ENCODE results near the gene RASA3. TPM values are rescaled to one million over a fixed set of nuclear protein-coding genes. Genes with fewer than 3 reads are reported as not detected.
A peak's percentile ranks its signal among the peaks of the same experiment; 100 is the strongest.
"Not testable (repeated sequence)": the region's sequence is repeated elsewhere in the genome, so short reads cannot be mapped to it uniquely, and the experiment has no call there.

Gene RASA3
- polyA plus RNA-seq, 1 donor = 23.6 TPM

GRCh38 chr13:114032126-114032799, 100.2 kb downstream of the RASA3 start:
- DNase-seq = peak; percentile 56

DNA sequence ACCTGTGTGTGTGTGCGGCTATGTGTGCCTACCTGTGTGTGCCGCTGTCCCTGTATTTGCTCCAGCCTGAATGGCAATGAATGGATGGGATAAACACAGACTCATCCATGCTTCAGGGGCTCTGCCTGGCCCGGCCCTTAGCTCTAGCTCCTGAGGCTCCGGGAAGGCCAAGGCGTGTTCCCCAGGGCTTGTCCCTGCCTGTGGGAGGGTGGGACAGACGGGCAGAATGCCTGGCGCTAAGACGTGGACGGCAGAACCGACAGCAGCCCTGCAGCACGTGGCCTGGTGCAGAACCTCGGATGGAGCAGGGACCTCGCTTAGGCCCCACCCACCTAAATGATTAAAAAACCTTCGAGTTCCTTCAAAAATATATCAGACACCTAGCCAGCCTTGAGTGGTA, 100.8 kb downstream of the RASA3 start:
- no peak for DNase-seq

GRCh38 chr13:114030666-114031610, 101.5 kb downstream of the RASA3 start:
- no peak for DNase-seq

DNA sequence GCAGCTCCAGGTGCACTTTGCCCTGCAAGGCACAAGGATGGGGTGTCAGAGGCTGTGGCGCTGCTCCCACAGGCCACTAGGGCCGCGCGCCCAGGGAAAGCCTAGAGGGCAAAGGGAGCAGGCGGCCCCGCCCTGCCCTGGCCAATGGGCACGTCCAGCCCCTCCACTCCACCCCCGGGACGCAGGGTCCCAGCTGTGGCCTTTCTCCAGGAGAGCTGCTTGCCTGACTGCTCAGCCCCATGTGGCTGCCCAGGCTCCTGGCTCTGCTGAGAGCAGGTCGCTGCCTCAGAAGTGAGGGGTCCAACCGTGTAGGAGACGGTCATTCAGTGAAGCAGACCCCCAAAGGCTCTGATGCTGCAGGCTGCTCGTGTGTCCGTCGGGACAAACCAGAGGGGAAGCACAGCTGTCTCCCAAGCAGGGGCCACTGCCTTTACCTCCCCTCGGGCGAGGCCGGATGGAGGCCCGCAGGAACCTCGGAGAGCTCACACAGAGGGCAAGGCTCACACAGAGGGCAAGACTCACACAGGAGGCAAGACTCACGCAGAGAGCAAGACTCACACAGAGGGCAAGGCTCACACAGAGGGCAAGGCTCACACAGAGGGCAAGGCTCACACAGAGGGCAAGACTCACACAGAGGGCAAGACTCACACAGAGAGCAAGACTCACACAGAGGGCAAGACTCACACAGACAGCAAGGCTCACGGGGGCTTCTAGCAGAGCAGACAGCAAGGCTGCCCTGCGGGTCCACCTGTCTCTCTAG, 102.4 kb downstream of the RASA3 start:
- no peak for DNase-seq

DNA sequence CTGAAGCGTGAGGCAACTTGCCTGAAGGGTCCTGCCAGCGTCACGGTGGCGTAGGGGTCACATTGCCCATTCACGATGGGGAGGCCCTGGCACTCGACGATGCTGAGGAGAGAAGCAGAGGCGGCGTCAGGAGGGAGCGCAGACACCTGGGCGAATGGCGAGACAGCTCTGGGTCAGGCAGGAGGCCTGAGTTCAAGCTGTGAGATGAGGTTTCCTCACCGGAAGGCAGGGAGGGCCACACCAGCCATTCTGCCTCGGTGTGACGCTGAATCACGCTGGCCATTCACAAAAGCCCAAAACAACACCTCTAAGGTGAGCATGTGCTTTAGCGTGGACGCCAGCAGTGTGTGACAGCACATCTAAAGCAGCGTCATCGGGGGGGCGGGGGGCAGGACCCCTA, 104.6 kb downstream of the RASA3 start:
- no peak for DNase-seq

GRCh38 chr13:114027046-114027715, 105.2 kb downstream of the RASA3 start:
- no peak for DNase-seq

GRCh38 chr13:114026481-114026880, 105.9 kb downstream of the RASA3 start:
- no peak for DNase-seq

- no peak for DNase-seq
These were observed 106.5 kb downstream of the RASA3 start for GRCh38 chr13:114025714-114026431.

DNA sequence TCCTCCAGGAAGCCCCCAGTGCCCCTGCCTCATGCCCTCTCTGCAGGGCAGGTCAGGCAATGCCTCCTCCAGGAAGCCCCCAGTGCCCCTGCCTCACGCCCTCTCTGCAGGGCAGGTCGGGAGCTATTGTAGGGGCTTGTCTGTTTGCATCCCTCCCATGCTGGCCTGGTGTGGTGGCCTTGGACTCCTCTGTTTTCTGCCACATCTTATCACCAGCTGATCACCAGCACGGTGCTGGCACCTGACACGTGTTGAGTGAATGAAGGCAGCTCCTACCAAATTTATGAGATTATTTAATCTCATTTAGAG, 107.1 kb downstream of the RASA3 start:
- DNase-seq = no peak

DNA sequence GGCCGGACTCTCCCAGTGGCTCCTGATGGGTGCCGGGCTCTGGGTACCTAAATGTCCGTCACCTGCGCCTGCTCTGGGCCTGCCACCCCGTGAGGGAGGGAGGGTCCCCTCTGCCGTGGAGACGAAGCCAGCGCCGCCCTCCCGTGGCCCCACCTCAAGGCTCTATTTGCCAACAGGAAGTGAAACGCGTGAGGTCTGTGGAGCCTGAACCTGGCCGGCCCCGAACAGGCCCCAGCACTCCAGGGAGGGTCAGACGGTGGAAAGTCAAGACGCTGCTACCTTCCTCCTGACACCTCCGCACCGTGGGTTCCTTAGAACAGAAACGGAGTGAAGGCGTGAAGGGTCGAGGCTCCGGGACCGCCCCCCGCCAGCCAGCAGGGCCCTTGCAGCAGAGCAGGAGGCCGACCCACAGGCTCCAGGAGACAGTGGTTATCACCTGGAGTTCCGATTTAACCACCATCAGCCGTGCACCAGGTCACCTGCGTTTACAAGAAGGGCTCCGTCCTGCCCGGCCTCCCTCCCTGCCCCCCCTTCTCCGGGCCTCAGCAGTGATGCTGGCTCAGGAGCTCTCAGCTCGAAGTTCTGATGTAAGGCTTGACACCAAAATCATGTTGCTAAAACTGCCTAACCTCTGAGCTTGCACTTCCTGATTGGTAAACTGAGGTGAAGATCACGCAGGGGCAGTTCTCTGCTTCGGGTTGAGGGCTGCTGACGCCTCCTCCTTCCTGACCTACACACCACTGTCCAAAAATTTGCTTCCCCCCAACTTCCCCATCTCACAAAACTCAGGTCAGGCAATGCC, 107.6 kb downstream of the RASA3 start:
- no peak for DNase-seq

GRCh38 chr13:114023716-114024602, 108.5 kb downstream of the RASA3 start:
- no peak for DNase-seq

- no peak for DNase-seq
These were observed 109.5 kb downstream of the RASA3 start for GRCh38 chr13:114022876-114023275.

DNA sequence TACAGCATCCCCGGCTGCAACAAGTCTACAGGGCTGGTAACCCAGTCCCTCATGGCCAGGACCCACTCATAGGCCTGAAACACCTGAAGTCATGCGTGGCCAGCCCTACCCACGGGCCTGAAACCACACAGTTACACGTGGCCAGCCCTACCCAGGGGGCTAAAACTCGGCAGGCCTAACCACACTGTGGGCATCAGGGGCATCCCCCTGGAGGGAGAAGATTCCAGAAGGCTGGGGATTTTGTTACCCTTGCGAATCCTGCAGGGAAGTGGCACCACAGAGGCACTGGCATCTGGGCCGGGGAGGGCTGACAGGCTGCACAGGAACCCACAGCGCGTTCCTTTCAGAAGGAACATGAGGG, 110.1 kb downstream of the RASA3 start:
- DNase-seq = no peak

DNA sequence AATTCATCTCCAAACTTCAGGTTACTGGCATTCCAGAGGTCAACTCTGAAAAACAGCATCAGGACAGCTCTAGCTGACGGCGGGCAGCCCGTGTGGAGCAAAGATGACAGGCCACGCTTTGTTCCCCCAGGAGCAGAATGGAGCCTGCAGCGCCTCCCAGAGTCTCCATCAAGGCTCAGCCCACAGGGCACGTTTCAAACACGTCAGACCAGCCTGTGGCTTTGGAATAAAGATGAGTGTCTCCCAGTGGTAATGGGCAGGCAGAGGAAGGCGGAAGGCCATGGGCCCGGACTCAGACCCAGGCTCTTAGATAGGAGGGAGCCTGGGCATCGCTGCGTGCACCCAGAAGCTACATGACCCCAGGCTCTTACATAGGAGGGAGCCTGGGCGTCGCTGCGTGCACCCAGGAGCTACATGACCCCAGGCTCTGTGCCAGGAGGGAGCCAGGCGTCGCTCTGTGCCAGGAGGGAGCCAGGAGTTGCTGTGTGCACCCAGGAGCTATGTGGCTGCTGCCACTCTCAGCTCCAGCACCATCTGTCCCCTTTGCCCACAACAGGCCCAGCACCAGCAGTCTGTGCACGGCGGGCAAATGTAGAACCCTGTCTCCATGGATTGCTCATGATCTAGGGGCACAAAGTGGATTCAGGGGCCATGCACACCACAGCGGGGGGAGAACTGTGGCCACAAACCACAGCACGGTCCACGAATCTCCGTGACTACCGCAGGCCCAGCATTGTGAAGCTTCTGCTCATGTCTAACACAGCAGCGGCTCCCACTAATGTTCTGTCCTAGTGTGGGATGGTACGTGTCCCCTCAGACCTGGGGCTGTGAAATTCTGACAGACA, 110.7 kb downstream of the RASA3 start:
- DNase-seq = no peak

GRCh38 chr13:114020750-114021463, 111.5 kb downstream of the RASA3 start:
- DNase-seq = no peak

- DNase-seq = not testable (repeated sequence)
These were observed 112.3 kb downstream of the RASA3 start for GRCh38 chr13:114020134-114020533.

DNA sequence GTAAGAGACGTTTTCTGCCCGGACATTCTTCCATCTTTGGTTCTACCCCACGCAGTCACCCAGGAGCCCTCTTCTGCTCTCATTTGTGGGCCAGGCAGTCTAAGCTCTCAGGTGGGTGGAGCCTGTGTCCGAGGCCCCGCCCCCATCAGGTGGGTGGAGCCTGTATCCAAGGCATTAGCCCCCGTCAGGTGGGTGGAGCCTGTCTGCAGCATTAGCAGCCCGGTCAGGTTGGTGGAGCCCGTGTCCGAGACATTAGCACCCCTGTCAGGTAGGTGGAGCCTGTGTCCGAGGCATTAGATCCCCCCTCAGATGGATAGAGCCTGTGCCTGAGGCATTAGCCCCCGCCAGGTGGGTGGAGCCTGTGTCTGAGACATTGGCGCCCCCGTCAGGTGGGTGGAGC, 113.1 kb downstream of the RASA3 start:
- no peak for DNase-seq

DNA sequence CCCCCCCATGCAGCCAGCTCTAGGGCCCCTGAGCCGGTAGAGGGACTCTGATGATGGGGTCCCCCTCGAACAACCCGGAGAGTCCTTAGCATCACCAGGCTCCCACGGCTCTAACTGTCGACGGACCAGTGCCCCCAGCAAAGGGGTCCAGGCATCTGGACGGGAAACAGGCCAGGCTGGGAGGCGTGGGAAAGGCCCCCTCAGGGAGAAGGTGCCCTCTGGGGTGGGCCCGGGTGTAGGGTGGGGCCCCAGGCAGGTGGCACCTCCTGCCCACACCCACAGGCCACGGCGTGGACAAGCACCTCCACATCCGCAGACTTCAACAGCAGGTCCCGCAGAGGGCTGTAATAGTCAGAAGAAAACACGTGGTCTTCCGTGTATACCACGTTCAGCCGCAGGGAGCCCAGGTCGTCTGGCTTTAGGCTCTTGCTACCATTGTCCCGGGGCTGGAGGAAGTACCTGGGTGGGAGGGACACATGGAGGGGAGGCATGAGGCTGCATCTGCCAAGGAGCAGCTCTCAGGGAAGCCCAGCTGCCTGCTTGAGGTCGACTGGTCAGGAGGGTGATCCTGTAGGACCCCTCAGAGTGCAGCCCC, 113.9 kb downstream of the RASA3 start:
- no peak for DNase-seq
